GM04504 (cell line): Measurements from ENCODE around the gene ALAD.

Experiments
- DNase-seq: peaks from one replicate; pipeline ENCODE4 v3.0.0-alpha.2; 2012; ENCODE audit warnings: low read depth

Gene ALAD

DNA sequence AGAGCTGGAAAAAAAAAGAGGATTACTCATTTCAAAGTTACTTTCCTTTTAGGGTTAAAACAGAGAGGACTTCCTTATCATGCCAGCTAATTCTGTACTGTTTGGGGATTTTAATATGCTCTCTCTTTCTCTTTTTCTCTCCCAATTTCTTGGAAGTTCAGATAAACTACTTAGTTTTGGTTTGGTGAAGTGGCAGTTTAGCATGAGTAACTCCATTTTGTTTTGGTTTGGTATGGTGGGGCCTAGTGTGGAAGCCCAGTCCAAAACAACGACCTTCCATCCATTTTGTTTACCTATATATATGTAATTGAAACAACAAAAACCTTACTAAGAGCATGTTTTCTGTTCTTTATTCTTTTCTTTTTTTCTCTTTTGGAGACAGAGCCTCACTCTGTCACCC is 55.4 kb downstream of the ALAD start:
- DNase-seq: no peak

DNA sequence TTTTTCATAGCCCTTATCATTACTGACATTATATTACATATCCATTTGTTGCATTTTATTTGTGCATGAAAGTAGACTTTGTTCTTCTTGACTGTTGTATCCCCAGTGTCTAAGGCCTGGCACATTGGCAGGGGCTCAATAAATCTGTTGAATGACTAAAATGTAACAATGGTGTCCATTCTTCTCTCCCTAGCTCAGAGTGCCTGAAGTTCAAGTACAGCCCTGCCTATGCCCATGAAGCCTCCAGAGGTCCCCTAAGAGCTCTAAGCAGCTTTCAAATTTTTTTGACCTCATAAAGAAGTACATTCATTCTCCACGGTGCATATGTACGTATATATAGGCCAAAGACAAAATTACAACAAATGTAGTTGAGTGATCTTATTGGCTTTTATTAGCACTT is 55.9 kb downstream of the ALAD start:
- DNase-seq: no peak

GRCh38 chr9:113343732-113344231 is 57.3 kb downstream of the ALAD start:
- DNase-seq: peak; percentile 52

GRCh38 chr9:113341712-113342410 is 59.2 kb downstream of the ALAD start:
- DNase-seq: no peak

GRCh38 chr9:113340011-113340699 is 60.9 kb downstream of the ALAD start, which contains the start of gene WDR31:
Gene WDR31 (minus strand): TSS chr9:113340275. CDS start chr9:113332022, 8,253 bp downstream.
- DNase-seq: peak; percentile 70

- no peak for DNase-seq
Measured at GRCh38 chr9:113337714-113338113, 63.4 kb downstream of the ALAD start.
